Uterus (tissue), 2 donors: ENCODE data around the gene PLSCR4.

Source experiments
- POLR2A ChIP-seq, 2 donors: fragments of 450-650 bp; IDR thresholded peaks; one replicate each; pipeline ENCODE4 v1.6.1; 2016; ENCODE audit warnings: antibody characterized with exemption in 2 of 2, mild to moderate bottlenecking in 1 of 2, moderate library complexity in 1 of 2
- TF ChIP-seq, protein P1 (sequence below), 4 experiments: fragments of 200-600 bp in 2 of 4; fragments of 450-650 bp in 2 of 4; sonication (generic) in 2 of 4; IDR thresholded peaks; one replicate each; pipeline ENCODE4 v1.5.1; 2016 to 2019; ENCODE audit warnings: antibody characterized with exemption in 4 of 4, mild to moderate bottlenecking in 2 of 4, moderate library complexity in 1 of 4

DNA sequence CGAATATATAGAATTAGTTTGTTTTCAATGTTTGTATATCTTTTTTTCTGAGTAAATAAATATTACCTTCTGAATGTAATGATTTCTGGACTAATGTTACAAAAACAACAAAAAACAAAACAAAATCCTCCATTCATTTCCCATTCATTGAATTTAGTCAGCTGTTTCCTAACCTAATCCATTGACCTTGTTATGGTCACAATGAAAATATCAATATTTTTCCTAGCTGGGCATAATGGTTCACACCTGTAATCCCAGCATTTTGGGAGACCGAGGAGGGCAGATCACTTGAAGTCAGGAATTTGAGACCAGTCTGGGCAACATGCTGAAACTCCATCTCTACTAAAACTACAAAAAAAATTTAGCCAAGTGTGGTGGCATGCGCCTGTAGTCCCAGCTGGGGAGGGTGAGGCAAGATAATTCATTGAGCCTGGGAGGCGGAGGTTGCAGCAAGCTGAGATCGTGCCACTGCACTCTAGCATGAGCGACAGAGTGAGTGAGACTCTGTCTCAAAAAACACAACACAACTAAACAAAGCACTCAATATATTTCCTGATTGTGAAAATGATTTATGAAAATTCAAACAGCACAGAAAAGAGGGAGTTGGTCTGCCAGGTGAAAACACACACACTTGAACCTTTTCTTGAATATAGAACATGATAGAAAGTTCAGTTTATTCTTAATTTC, 23.0 kb upstream of the PLSCR4 start:
- TF ChIP-seq POLR2A (IDR thresholded peaks at IDR 0.05), result no peak
- TF ChIP-seq, protein P1, sequence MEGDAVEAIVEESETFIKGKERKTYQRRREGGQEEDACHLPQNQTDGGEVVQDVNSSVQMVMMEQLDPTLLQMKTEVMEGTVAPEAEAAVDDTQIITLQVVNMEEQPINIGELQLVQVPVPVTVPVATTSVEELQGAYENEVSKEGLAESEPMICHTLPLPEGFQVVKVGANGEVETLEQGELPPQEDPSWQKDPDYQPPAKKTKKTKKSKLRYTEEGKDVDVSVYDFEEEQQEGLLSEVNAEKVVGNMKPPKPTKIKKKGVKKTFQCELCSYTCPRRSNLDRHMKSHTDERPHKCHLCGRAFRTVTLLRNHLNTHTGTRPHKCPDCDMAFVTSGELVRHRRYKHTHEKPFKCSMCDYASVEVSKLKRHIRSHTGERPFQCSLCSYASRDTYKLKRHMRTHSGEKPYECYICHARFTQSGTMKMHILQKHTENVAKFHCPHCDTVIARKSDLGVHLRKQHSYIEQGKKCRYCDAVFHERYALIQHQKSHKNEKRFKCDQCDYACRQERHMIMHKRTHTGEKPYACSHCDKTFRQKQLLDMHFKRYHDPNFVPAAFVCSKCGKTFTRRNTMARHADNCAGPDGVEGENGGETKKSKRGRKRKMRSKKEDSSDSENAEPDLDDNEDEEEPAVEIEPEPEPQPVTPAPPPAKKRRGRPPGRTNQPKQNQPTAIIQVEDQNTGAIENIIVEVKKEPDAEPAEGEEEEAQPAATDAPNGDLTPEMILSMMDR (IDR thresholded peaks at IDR 0.05), result no peak
